ENCODE measurements around the gene VPS37C.

The VPS37C gene

GRCh38 chr11:61153593-61154095 is 7.6 kb downstream of the VPS37C start:
- Mint-ChIP-seq H3K36me3 (ENCODE audit: low read depth) (peaks cover 22% of the 10 kb centered on the region), H3K27ac (no peak overlapping the region), H3K27me3 (ENCODE audit: low read depth) (no peaks in the 10 kb centered on the region), H3K4me1 (ENCODE audit: low read depth) (peaks cover 8% of the 10 kb centered on the region), H3K9me3 (peaks cover 18% of the 10 kb centered on the region), H3K4me3 (no peak overlapping the region)

- no peak overlapping the region for H3K27ac Mint-ChIP-seq
- H3K4me3 Mint-ChIP-seq, result no peak overlapping the region
- peaks cover 18% of the 10 kb centered on the region for H3K9me3 Mint-ChIP-seq
- H3K36me3 Mint-ChIP-seq (ENCODE audit: low read depth), result peaks cover 22% of the 10 kb centered on the region
- H3K27me3 Mint-ChIP-seq (ENCODE audit: low read depth), result no peaks in the 10 kb centered on the region
- H3K4me1 Mint-ChIP-seq (ENCODE audit: low read depth), result peaks cover 6% of the 10 kb centered on the region
Measured at GRCh38 chr11:61152816-61153592, 8.2 kb downstream of the VPS37C start.

- Mint-ChIP-seq H3K27ac (no peak overlapping the region), H3K4me1 (ENCODE audit: low read depth) (peaks cover 2% of the 10 kb centered on the region), H3K36me3 (ENCODE audit: low read depth) (peaks cover 20% of the 10 kb centered on the region), H3K4me3 (no peak overlapping the region), H3K9me3 (peaks cover 16% of the 10 kb centered on the region), H3K27me3 (ENCODE audit: low read depth) (no peaks in the 10 kb centered on the region)
Measured at GRCh38 chr11:61151545-61152252, 9.5 kb downstream of the VPS37C start.

GRCh38 chr11:61150706-61151544 is 10.3 kb downstream of the VPS37C start:
- Mint-ChIP-seq H3K36me3 (ENCODE audit: low read depth) (peaks cover 18% of the 10 kb centered on the region), H3K27me3 (ENCODE audit: low read depth) (no peaks in the 10 kb centered on the region), H3K27ac (no peak overlapping the region), H3K4me1 (ENCODE audit: low read depth) (peaks cover 2% of the 10 kb centered on the region), H3K9me3 (peaks cover 14% of the 10 kb centered on the region), H3K4me3 (no peak overlapping the region)

GRCh38 chr11:61149624-61150615 is 11.3 kb downstream of the VPS37C start:
- Mint-ChIP-seq H3K36me3 (ENCODE audit: low read depth) (peaks cover 10% of the 10 kb centered on the region), H3K27me3 (ENCODE audit: low read depth) (no peaks in the 10 kb centered on the region), H3K4me3 (no peak overlapping the region), H3K9me3 (peaks cover 10% of the 10 kb centered on the region), H3K27ac (peak overlapping the region; percentile 13), H3K4me1 (ENCODE audit: low read depth) (peaks cover 2% of the 10 kb centered on the region)

- no peak overlapping the region for H3K4me3 Mint-ChIP-seq
- no peaks in the 10 kb centered on the region for H3K27me3 Mint-ChIP-seq (ENCODE audit: low read depth)
- H3K27ac Mint-ChIP-seq, result no peak overlapping the region
- peaks cover 2% of the 10 kb centered on the region for H3K4me1 Mint-ChIP-seq (ENCODE audit: low read depth)
- H3K36me3 Mint-ChIP-seq (ENCODE audit: low read depth), result no peaks in the 10 kb centered on the region
- H3K9me3 Mint-ChIP-seq, result no peaks in the 10 kb centered on the region
Measured at GRCh38 chr11:61147791-61148620, 13.2 kb downstream of the VPS37C start.

- peaks cover 4% of the 10 kb centered on the region for H3K4me1 Mint-ChIP-seq (ENCODE audit: low read depth)
- H3K36me3 Mint-ChIP-seq (ENCODE audit: low read depth), result no peaks in the 10 kb centered on the region
- no peak overlapping the region for H3K4me3 Mint-ChIP-seq
- H3K9me3 Mint-ChIP-seq, result no peaks in the 10 kb centered on the region
- no peaks in the 10 kb centered on the region for H3K27me3 Mint-ChIP-seq (ENCODE audit: low read depth)
- H3K27ac Mint-ChIP-seq, result no peak overlapping the region
Measured at GRCh38 chr11:61147271-61147670, 14.0 kb downstream of the VPS37C start.

- no peak overlapping the region for H3K4me3 Mint-ChIP-seq
- no peaks in the 10 kb centered on the region for H3K9me3 Mint-ChIP-seq
- no peak overlapping the region for H3K27ac Mint-ChIP-seq
- peaks cover 4% of the 10 kb centered on the region for H3K4me1 Mint-ChIP-seq (ENCODE audit: low read depth)
- H3K36me3 Mint-ChIP-seq (ENCODE audit: low read depth), result no peaks in the 10 kb centered on the region
- H3K27me3 Mint-ChIP-seq (ENCODE audit: low read depth), result no peaks in the 10 kb centered on the region
Measured at GRCh38 chr11:61146416-61146815, 14.8 kb downstream of the VPS37C start.

GRCh38 chr11:61145228-61146005 is 15.8 kb downstream of the VPS37C start:
- H3K27ac Mint-ChIP-seq, result no peak overlapping the region
- no peak overlapping the region for H3K4me3 Mint-ChIP-seq
- H3K36me3 Mint-ChIP-seq (ENCODE audit: low read depth), result no peaks in the 10 kb centered on the region
- H3K9me3 Mint-ChIP-seq, result no peaks in the 10 kb centered on the region
- H3K27me3 Mint-ChIP-seq (ENCODE audit: low read depth), result no peaks in the 10 kb centered on the region
- peaks cover 4% of the 10 kb centered on the region for H3K4me1 Mint-ChIP-seq (ENCODE audit: low read depth)

GRCh38 chr11:61144511-61145179 is 16.6 kb downstream of the VPS37C start:
- Mint-ChIP-seq H3K36me3 (ENCODE audit: low read depth) (no peaks in the 10 kb centered on the region), H3K27ac (no peak overlapping the region), H3K4me1 (ENCODE audit: low read depth) (peaks cover 4% of the 10 kb centered on the region), H3K4me3 (no peak overlapping the region), H3K27me3 (ENCODE audit: low read depth) (no peaks in the 10 kb centered on the region), H3K9me3 (no peaks in the 10 kb centered on the region)

GRCh38 chr11:61142424-61142823 is 18.8 kb downstream of the VPS37C start:
- Mint-ChIP-seq H3K9me3 (no peaks in the 10 kb centered on the region), H3K27ac (no peak overlapping the region), H3K27me3 (ENCODE audit: low read depth) (no peaks in the 10 kb centered on the region), H3K4me1 (ENCODE audit: low read depth) (peaks cover 2% of the 10 kb centered on the region), H3K36me3 (ENCODE audit: low read depth) (no peaks in the 10 kb centered on the region), H3K4me3 (no peak overlapping the region)

GRCh38 chr11:61141601-61142028 is 19.6 kb downstream of the VPS37C start:
- Mint-ChIP-seq H3K27me3 (ENCODE audit: low read depth) (no peaks in the 10 kb centered on the region), H3K36me3 (ENCODE audit: low read depth) (no peaks in the 10 kb centered on the region), H3K4me3 (no peak overlapping the region), H3K4me1 (ENCODE audit: low read depth) (peaks cover 2% of the 10 kb centered on the region), H3K9me3 (no peaks in the 10 kb centered on the region), H3K27ac (no peak overlapping the region)
